Smooth muscle cell (in vitro differentiated cells): ENCODE results near the gene FAM217A. TPM values are rescaled to one million over a fixed set of nuclear protein-coding genes. Genes with fewer than 3 reads are reported as not detected.
"Not testable (repeated sequence)": the region's sequence is repeated elsewhere in the genome, so short reads cannot be mapped to it uniquely, and the experiment has no call there.

Source experiments
- DNase-seq: peaks from one replicate; lab custom pipeline; 2025; ENCODE audit not compliant: unreplicated experiment; lab: John Stamatoyannopoulos, UW
- H2AFZ ChIP-seq: fragments of 200-600 bp; sonication (generic); 2 replicates; pipeline ENCODE4 v1.6.0; 2016; ENCODE audit warnings: antibody characterized with exemption, low read depth, mild to moderate bottlenecking
- H3F3A ChIP-seq: fragments of 200-600 bp; sonication (generic); 2 replicates; pipeline ENCODE4 v1.6.0; 2017; ENCODE audit warnings: antibody characterized with exemption, low read depth
- H3K27ac ChIP-seq: fragments of 200-600 bp; sonication (generic); 2 replicates; pipeline ENCODE4 v1.5.1; 2016; ENCODE audit warnings: low read depth, mild to moderate bottlenecking
- H3K27me3 ChIP-seq: fragments of 200-600 bp; sonication (generic); 2 replicates; pipeline ENCODE4 v1.6.1; 2016; ENCODE audit warnings: low read depth, mild to moderate bottlenecking
- H3K36me3 ChIP-seq: fragments of 200-600 bp; sonication (generic); 2 replicates; pipeline ENCODE4 v1.5.1; 2016; ENCODE audit warnings: low read depth
- H3K4me1 ChIP-seq: fragments of 200-600 bp; sonication (generic); 2 replicates; pipeline ENCODE4 v1.5.1; 2016; ENCODE audit warnings: low read depth
- H3K4me2 ChIP-seq: fragments of 200-600 bp; sonication (generic); 2 replicates; pipeline ENCODE4 v1.6.0; 2016; ENCODE audit warnings: mild to moderate bottlenecking
- H3K4me3 ChIP-seq: fragments of 200-600 bp; sonication (generic); 2 replicates; pipeline ENCODE4 v1.5.1; 2016; ENCODE audit warnings: mild to moderate bottlenecking
- H3K79me2 ChIP-seq: fragments of 200-600 bp; sonication (generic); 2 replicates; pipeline ENCODE4 v1.6.0; 2016; ENCODE audit warnings: low read depth, mild to moderate bottlenecking
- H3K9ac ChIP-seq: fragments of 200-600 bp; sonication (generic); 2 replicates; pipeline ENCODE4 v1.6.0; 2016; ENCODE audit warnings: low read depth
- H3K9me3 ChIP-seq: fragments of 200-600 bp; sonication (generic); replicated peaks from 2 replicates; pipeline ENCODE4 v1.5.1; 2016; ENCODE audit warnings: low read depth
- H4K20me1 ChIP-seq: fragments of 200-600 bp; sonication (generic); 2 replicates; pipeline ENCODE4 v1.6.0; 2016; ENCODE audit warnings: low read depth
- WGBS: methylation state at CpG from one replicate; pipeline ENCODE4 v1.1.7; 2016; ENCODE audit warnings: low lambda C conversion rate; 5-methylcytosine and 5-hydroxymethylcytosine counted together
- polyA plus RNA-seq: library from polyadenylated mRNA; unstranded; fragments of >200 nt; fragmentation: Nextera tagmentation; extraction: Ambion mirVana; gene quantifications from 2 replicates; pipeline ENCODE4 v1.2.1, GENCODE V29; 2016
- total RNA-seq: library from RNA; depleted of rRNA; stranded (reverse); fragments of >200 nt; gene quantifications from 2 replicates; pipeline ENCODE4 v1.2.3, GENCODE V29; 2014
- TF ChIP-seq, protein P1 (sequence below): fragments of 200-600 bp; sonication (generic); IDR thresholded peaks from 2 replicates; pipeline ENCODE4 v1.5.1; 2017; ENCODE audit warnings: borderline replicate concordance, mild to moderate bottlenecking, antibody characterized with exemption; ENCODE audit not compliant: insufficient read depth, poor library complexity, severe bottlenecking

FAM217A gene
- total and polyA plus RNA-seq, 2 experiments from 2014 or later = not detected

DNA sequence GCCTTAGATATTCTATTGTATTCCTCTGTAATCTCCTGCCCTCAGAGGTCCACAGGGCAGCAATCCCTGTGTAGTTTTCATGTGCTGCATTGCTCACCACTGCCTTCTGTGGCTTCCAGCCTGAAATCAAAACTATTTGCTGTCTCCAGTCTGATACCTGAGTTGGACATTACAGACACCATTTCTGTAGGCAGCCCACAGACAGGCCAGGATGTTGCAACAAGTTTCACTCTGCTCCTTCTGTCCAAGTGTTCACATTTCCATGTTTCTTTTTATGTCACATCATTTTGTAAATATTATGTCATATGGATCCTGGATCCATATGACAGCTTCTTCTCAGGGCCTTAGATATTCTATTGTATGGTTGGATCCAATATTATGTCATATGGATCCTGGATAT, 34.7 kb upstream of the FAM217A start:
- Histone ChIP-seq H3K4me3 (no peak overlapping the region), H2AFZ (no peak overlapping the region), H3K79me2 (no peaks in the 10 kb centered on the region), H4K20me1 (peaks cover 2% of the 10 kb centered on the region), H3K27me3 (no peaks in the 10 kb centered on the region), H3K9ac (no peak overlapping the region), H3K9me3 (no peaks in the 10 kb centered on the region), H3K36me3 (peaks cover 5% of the 10 kb centered on the region), H3K4me2 (peak overlapping the region; percentile 62), H3K4me1 (no peaks in the 10 kb centered on the region), H3K27ac (peak overlapping the region; percentile 42), H3F3A (peaks cover 3% of the 10 kb centered on the region)
- DNase-seq = no peak
- TF ChIP-seq, protein P1, sequence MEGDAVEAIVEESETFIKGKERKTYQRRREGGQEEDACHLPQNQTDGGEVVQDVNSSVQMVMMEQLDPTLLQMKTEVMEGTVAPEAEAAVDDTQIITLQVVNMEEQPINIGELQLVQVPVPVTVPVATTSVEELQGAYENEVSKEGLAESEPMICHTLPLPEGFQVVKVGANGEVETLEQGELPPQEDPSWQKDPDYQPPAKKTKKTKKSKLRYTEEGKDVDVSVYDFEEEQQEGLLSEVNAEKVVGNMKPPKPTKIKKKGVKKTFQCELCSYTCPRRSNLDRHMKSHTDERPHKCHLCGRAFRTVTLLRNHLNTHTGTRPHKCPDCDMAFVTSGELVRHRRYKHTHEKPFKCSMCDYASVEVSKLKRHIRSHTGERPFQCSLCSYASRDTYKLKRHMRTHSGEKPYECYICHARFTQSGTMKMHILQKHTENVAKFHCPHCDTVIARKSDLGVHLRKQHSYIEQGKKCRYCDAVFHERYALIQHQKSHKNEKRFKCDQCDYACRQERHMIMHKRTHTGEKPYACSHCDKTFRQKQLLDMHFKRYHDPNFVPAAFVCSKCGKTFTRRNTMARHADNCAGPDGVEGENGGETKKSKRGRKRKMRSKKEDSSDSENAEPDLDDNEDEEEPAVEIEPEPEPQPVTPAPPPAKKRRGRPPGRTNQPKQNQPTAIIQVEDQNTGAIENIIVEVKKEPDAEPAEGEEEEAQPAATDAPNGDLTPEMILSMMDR = no peak

DNA sequence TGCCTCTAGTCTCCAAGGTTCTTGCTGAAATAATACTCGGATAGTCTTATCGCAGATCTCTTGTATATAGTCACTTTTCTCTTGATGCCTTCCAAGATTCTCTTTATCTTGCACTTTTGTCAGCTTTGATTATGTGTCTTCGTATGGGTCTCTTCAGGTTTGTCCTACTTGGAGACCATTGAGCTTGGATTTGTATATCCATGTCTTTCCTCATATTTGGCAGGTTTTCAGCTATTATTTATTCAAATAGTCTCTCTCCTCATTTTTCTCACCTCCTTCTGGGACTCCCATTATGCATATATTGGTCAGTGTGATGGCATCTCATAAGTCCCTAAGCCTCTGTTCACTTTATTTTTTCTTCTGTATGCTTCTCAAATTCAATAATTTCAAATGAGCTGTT, 33.4 kb upstream of the FAM217A start:
- Histone ChIP-seq H3K79me2 (no peaks in the 10 kb centered on the region), H3K36me3 (peaks cover 5% of the 10 kb centered on the region), H3K27me3 (peaks cover 9% of the 10 kb centered on the region), H3K4me1 (no peaks in the 10 kb centered on the region), H3K4me2 (no peak overlapping the region), H2AFZ (no peak overlapping the region), H3F3A (peaks cover 3% of the 10 kb centered on the region), H3K4me3 (no peak overlapping the region), H3K9me3 (no peaks in the 10 kb centered on the region), H3K27ac (no peak overlapping the region), H4K20me1 (peaks cover 2% of the 10 kb centered on the region), H3K9ac (no peak overlapping the region)
- no peak for DNase-seq
- WGBS = 98% methylated on average over 3 of the region's 3 CpGs
- TF ChIP-seq, protein P1 = no peak

DNA sequence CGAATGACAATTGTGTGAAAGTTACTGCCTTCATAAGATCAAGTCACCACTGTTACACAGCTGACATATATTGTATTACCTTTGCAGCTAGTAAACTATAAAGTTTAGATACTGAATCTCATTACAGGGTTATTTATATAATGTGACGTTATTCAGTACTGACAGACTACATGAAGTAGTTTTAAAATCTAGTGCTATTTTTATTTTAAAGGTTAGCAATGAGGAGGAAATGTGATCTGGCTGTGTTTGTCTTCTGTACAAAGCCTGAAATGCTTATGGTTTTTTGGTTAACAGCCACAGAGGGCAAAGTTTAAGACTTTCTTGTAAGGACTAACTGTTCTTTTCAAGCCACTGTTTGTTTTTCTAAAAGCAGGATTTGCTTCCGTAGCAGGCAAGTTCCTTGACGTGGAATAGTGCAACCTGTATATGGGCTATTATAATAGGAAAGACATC, 30.5 kb upstream of the FAM217A start:
- not testable (repeated sequence) for H3K9me3 ChIP-seq, DNase-seq, H3K4me3 ChIP-seq, H4K20me1 ChIP-seq, H3K4me1 ChIP-seq, H3K9ac ChIP-seq, H3K4me2 ChIP-seq, H3K27ac ChIP-seq, H3K36me3 ChIP-seq, H3K27me3 ChIP-seq, H2AFZ ChIP-seq, H3K79me2 ChIP-seq, H3F3A ChIP-seq
- WGBS = 45% methylated on average over 4 of the region's 4 CpGs

DNA sequence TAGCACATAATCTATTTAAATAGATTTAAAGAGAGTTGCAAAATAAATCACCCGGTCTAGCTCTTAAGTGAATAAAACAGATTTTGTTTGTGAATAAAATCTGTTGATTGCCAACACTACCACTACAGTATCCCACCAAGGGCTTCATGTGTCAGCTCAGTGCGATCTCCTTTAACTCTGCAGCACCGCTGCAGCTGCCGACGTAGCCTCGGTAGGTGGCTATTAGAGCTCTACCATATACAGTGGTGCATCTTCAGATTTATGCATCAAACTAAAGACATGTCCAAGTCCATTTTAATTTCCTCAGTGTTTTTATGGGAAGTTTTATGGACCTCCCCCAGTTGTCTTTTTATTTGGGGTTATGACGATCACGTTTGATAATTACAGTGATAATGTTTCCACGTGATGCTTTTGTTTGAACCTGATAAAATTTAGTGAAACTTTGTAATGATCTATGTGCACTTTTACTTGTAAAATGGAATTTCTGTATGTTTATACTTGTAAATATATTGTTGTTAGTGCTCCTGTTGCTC, 29.7 kb upstream of the FAM217A start:
- Histone ChIP-seq H4K20me1 (no peaks in the 10 kb centered on the region), H3K4me1 (no peaks in the 10 kb centered on the region), H3K9ac (no peak overlapping the region), H3K36me3 (no peaks in the 10 kb centered on the region), H3K27ac (no peak overlapping the region), H3F3A (no peaks in the 10 kb centered on the region), H2AFZ (no peak overlapping the region), H3K9me3 (no peaks in the 10 kb centered on the region), H3K4me2 (no peak overlapping the region), H3K4me3 (no peak overlapping the region), H3K79me2 (no peaks in the 10 kb centered on the region), H3K27me3 (peaks cover 9% of the 10 kb centered on the region)
- no peak for DNase-seq
- 91% methylated on average over 9 of the region's 9 CpGs for WGBS
- TF ChIP-seq, protein P1 = no peak
